DOHH2 (cell line): ENCODE measurements around the gene CDT1.

Experiments
- EZH2phosphoT487 ChIP-seq: fragments of 200-600 bp; sonication (generic); IDR thresholded peaks from 2 replicates; pipeline ENCODE4 v1.6.1; 2017; ENCODE audit warnings: borderline replicate concordance, mild to moderate bottlenecking, antibody characterized with exemption, low read length, moderate library complexity, mixed read lengths
- TF ChIP-seq, protein P1 (sequence below): fragments of 200-600 bp; sonication (generic); IDR thresholded peaks from one replicate; pipeline ENCODE4 v1.5.1; 2014; ENCODE audit warnings: antibody characterized with exemption, mild to moderate bottlenecking, low read depth, low read length; ENCODE audit not compliant: poor library complexity, severe bottlenecking

DNA sequence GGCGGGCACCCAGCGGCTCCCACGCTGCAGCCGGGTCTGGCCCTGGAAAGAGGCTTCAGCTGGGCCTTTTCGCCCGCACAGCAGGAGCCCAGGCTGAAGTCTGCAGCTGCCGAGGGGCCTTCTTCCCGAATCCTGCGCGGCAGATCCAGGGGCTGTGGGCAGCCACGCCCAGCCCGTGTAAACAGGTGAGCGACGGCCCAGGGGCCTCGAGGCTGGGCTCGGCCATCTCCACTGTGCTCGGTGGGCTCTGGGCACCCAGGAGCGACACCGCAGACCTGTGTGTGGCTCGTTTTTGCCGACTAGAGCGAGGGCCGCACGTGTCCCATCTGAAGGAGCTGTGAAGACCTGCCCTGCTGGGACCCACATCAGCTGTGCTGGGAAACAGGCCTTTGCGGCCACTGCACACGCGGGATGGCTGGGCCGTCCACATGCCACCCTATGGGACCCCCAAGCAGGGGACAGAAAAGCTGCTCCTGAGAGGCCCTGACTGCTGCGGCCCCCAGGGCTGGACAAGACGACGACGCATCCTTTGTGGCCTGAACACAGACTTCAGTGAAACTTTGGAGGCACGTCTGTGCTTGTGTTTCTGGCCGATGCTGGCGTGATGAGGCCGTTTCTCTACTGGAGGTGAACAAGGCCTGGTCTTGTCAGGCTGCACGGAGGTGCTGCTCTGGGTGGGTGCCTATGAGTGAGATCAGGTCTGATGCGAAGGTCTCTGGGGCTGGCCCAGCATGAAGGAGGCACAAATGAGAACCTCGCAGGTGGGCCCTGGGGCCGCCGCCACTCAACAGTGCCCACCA is 13.3 kb downstream of the CDT1 start:
- TF ChIP-seq EZH2phosphoT487 = no peak
- TF ChIP-seq, protein P1, sequence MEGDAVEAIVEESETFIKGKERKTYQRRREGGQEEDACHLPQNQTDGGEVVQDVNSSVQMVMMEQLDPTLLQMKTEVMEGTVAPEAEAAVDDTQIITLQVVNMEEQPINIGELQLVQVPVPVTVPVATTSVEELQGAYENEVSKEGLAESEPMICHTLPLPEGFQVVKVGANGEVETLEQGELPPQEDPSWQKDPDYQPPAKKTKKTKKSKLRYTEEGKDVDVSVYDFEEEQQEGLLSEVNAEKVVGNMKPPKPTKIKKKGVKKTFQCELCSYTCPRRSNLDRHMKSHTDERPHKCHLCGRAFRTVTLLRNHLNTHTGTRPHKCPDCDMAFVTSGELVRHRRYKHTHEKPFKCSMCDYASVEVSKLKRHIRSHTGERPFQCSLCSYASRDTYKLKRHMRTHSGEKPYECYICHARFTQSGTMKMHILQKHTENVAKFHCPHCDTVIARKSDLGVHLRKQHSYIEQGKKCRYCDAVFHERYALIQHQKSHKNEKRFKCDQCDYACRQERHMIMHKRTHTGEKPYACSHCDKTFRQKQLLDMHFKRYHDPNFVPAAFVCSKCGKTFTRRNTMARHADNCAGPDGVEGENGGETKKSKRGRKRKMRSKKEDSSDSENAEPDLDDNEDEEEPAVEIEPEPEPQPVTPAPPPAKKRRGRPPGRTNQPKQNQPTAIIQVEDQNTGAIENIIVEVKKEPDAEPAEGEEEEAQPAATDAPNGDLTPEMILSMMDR = no peak
